Superior temporal gyrus (tissue), 1 donor: Measurements from ENCODE around the gene TPBGL.
"Not testable (repeated sequence)": the region's sequence is repeated elsewhere in the genome, so short reads cannot be mapped to it uniquely, and the experiment has no call there.

Experiments
- DNase-seq: peaks from one replicate; pipeline ENCODE4 v3.0.0-alpha.2; 2016; ENCODE audit errors: extremely low spot score

TPBGL gene

GRCh38 chr11:75272821-75273301 lies 32.3 kb downstream of the TPBGL start:
- no peak for DNase-seq

GRCh38 chr11:75273411-75274391 lies 33.1 kb downstream of the TPBGL start:
- DNase-seq, result no peak

GRCh38 chr11:75274716-75275115 lies 34.1 kb downstream of the TPBGL start:
- DNase-seq, result not testable (repeated sequence)

GRCh38 chr11:75275581-75275980 lies 35.0 kb downstream of the TPBGL start:
- DNase-seq, result no peak

GRCh38 chr11:75276186-75276585 lies 35.6 kb downstream of the TPBGL start:
- no peak for DNase-seq

GRCh38 chr11:75276686-75277085 lies 36.1 kb downstream of the TPBGL start:
- no peak for DNase-seq

GRCh38 chr11:75277211-75277805 lies 36.7 kb downstream of the TPBGL start:
- DNase-seq, result no peak

GRCh38 chr11:75277991-75278790 lies 37.6 kb downstream of the TPBGL start:
- no peak for DNase-seq

GRCh38 chr11:75279273-75279672 lies 38.7 kb downstream of the TPBGL start:
- DNase-seq, result no peak

- peak; percentile 98 for DNase-seq
These were observed 39.7 kb downstream of the TPBGL start for GRCh38 chr11:75280227-75280701.

- no peak for DNase-seq
These were observed 40.3 kb downstream of the TPBGL start for GRCh38 chr11:75280770-75281468.

- no peak for DNase-seq
These were observed 41.0 kb downstream of the TPBGL start for GRCh38 chr11:75281469-75282095.

- no peak for DNase-seq
These were observed 42.9 kb downstream of the TPBGL start for GRCh38 chr11:75283391-75283931.

- DNase-seq, result no peak
These were observed 45.3 kb downstream of the TPBGL start for GRCh38 chr11:75285776-75286360.

GRCh38 chr11:75286826-75287465 lies 46.4 kb downstream of the TPBGL start:
- no peak for DNase-seq

GRCh38 chr11:75287579-75287978 lies 47.0 kb downstream of the TPBGL start:
- DNase-seq, result no peak

GRCh38 chr11:75289511-75289760 lies 48.9 kb downstream of the TPBGL start:
- DNase-seq, result no peak

GRCh38 chr11:75289919-75290318 lies 49.3 kb downstream of the TPBGL start:
- DNase-seq, result no peak

GRCh38 chr11:75291741-75292140 lies 51.2 kb downstream of the TPBGL start:
- no peak for DNase-seq

- no peak for DNase-seq
These were observed 52.4 kb downstream of the TPBGL start for GRCh38 chr11:75292943-75293342.
